Colonic mucosa (tissue), 4 donors: ENCODE measurements around the gene POFUT2. TPM values are rescaled to one million over a fixed set of nuclear protein-coding genes. Genes with fewer than 3 reads are reported as not detected.
A peak's percentile ranks its signal among the peaks of the same experiment; 100 is the strongest.

Experiments used
- DNase-seq: peaks from one replicate; pipeline ENCODE4 v3.0.0-alpha.2; 2020
- H3K27ac ChIP-seq: fragments of 200-600 bp; one replicate; pipeline ENCODE4 v1.8.0; 2021
- H3K27me3 ChIP-seq: fragments of 200-600 bp; one replicate; pipeline ENCODE4 v1.8.0; 2021
- H3K36me3 ChIP-seq: fragments of 200-600 bp; one replicate; pipeline ENCODE4 v1.8.0; 2021
- H3K4me1 ChIP-seq: fragments of 200-600 bp; one replicate; pipeline ENCODE4 v1.8.0; 2021; ENCODE audit warnings: mild to moderate bottlenecking
- H3K4me3 ChIP-seq: fragments of 200-600 bp; one replicate; pipeline ENCODE4 v1.8.0; 2021
- H3K9ac ChIP-seq, 2 donors: one replicate each; pipeline ENCODE4 v1.7.0; 2013; ENCODE audit warnings: control low read depth in 2 of 2, low read depth in 2 of 2, low read length in 2 of 2
- H3K9me3 ChIP-seq: fragments of 200-600 bp; one replicate; pipeline ENCODE4 v1.8.0; 2021
- CTCF ChIP-seq: fragments of 200-600 bp; IDR thresholded peaks from one replicate; pipeline ENCODE4 v1.8.0; 2022; ENCODE audit warnings: antibody characterized with exemption, mild to moderate bottlenecking
- intact Hi-C: fragments of 100-400 bp; cut with DNase I; formaldehyde crosslinking; loops from one replicate; pipeline ENCODE4 v1.14.1; 2022
- total RNA-seq, 2 donors: library from RNA; stranded (reverse); fragmentation: NEBNext Ultra II Directional in 1 of 2; extraction: Animal tissue kit (Norgen Biotek cat#: 25700) in 1 of 2; gene quantifications; one replicate each; pipeline ENCODE4 v1.2.1, GENCODE V29; 2021
- donor health status: healthy.
- donor health status: DM: no; HTN: no; CAD: no.
- donor health status: DM: no; HTN: no; CAD: no.

The POFUT2 gene
- total RNA-seq, 2 donors from 2014 or later, result 23.8 to 31.6 TPM

GRCh38 chr21:45250914-45251634 is 36.6 kb downstream of the POFUT2 start:
- TF ChIP-seq CTCF, result no peak
- DNase-seq, result no peak
- intact Hi-C loops, result no loop called here
- no peak overlapping the region for H3K27ac ChIP-seq
- H3K27me3 ChIP-seq, result no peaks in the 10 kb centered on the region
- H3K4me3 ChIP-seq, result no peak overlapping the region
- no peaks in the 10 kb centered on the region for H3K36me3 ChIP-seq
- no peak overlapping the region for H3K9ac ChIP-seq
- H3K9me3 ChIP-seq, result no peaks in the 10 kb centered on the region
- no peaks in the 10 kb centered on the region for H3K4me1 ChIP-seq

- no peak for DNase-seq
- Histone ChIP-seq H3K9ac (no peak overlapping the region), H3K9me3 (no peaks in the 10 kb centered on the region), H3K36me3 (no peaks in the 10 kb centered on the region), H3K27ac (no peak overlapping the region), H3K4me3 (no peak overlapping the region), H3K27me3 (no peaks in the 10 kb centered on the region), H3K4me1 (no peaks in the 10 kb centered on the region)
- TF ChIP-seq CTCF, result no peak
- intact Hi-C loops, result no loop called here
Measured at GRCh38 chr21:45250272-45250671, 37.4 kb downstream of the POFUT2 start.

GRCh38 chr21:45249626-45250025 is 38.1 kb downstream of the POFUT2 start:
- intact Hi-C loops, result no loop called here
- Histone ChIP-seq H3K27ac (no peak overlapping the region), H3K9me3 (no peaks in the 10 kb centered on the region)

GRCh38 chr21:45248893-45249381 is 38.8 kb downstream of the POFUT2 start:
- H3K27ac ChIP-seq, result no peak overlapping the region
- intact Hi-C loops, result no loop called here
- DNase-seq, result no peak
- no peaks in the 10 kb centered on the region for H3K36me3 ChIP-seq
- peak overlapping the region in 1 of 2 donors; percentile 24 for H3K9ac ChIP-seq
- H3K4me1 ChIP-seq, result no peaks in the 10 kb centered on the region
- H3K27me3 ChIP-seq, result no peaks in the 10 kb centered on the region
- H3K4me3 ChIP-seq, result no peak overlapping the region
- H3K9me3 ChIP-seq, result no peaks in the 10 kb centered on the region
- no peak for TF ChIP-seq CTCF

More at GRCh38 chr21:45249626-45250025, 38.1 kb downstream of the POFUT2 start:
- no peak for DNase-seq
- Histone ChIP-seq H3K36me3 (no peaks in the 10 kb centered on the region), H3K4me3 (no peak overlapping the region), H3K9ac (no peak overlapping the region), H3K4me1 (no peaks in the 10 kb centered on the region), H3K27me3 (no peaks in the 10 kb centered on the region)
- no peak for TF ChIP-seq CTCF

GRCh38 chr21:45248301-45248892 is 39.3 kb downstream of the POFUT2 start:
- H3K9ac ChIP-seq, result no peak overlapping the region
- no peak for TF ChIP-seq CTCF
- H3K27ac ChIP-seq, result no peak overlapping the region
- DNase-seq, result no peak
- no peaks in the 10 kb centered on the region for H3K9me3 ChIP-seq
- H3K4me1 ChIP-seq, result no peaks in the 10 kb centered on the region
- intact Hi-C loops, result no loop called here
- no peaks in the 10 kb centered on the region for H3K27me3 ChIP-seq
- no peaks in the 10 kb centered on the region for H3K36me3 ChIP-seq
- no peak overlapping the region for H3K4me3 ChIP-seq
